EH (cell line): ENCODE measurements around the gene VSIG2.
A peak's percentile ranks its signal among the peaks of the same experiment; 100 is the strongest.
"Not testable (repeated sequence)": the region's sequence is repeated elsewhere in the genome, so short reads cannot be mapped to it uniquely, and the experiment has no call there.

ENCODE experiments used
- DNase-seq: peaks from one replicate; pipeline ENCODE4 v3.0.0-alpha.2; 2015; ENCODE audit warnings: low read depth

Gene VSIG2

GRCh38 chr11:124751741-124752470 lies at the start of gene VSIG2:
Gene VSIG2 (minus strand): TSS chr11:124752255. CDS start chr11:124752137, 118 bp downstream.
- DNase-seq, result no peak

GRCh38 chr11:124801014-124801413 lies 49.0 kb upstream of the VSIG2 start:
- DNase-seq, result peak; percentile 68

GRCh38 chr11:124800226-124800929 lies 48.3 kb upstream of the VSIG2 start, which contains the start of gene MSANTD2:
Gene MSANTD2 (minus strand): TSS chr11:124800406. CDS start chr11:124800380, 26 bp downstream.
- DNase-seq, result peak; percentile 76

- peak; percentile 39 for DNase-seq
These were observed 47.5 kb upstream of the VSIG2 start for GRCh38 chr11:124799348-124800225.

- peak; percentile 85 for DNase-seq
These were observed 46.9 kb upstream of the VSIG2 start for GRCh38 chr11:124798991-124799347.

GRCh38 chr11:124796312-124796711 lies 44.3 kb upstream of the VSIG2 start:
- no peak for DNase-seq

GRCh38 chr11:124793466-124794278 lies 41.6 kb upstream of the VSIG2 start:
- peak; percentile 62 for DNase-seq

- peak; percentile 23 for DNase-seq
These were observed 39.7 kb upstream of the VSIG2 start for GRCh38 chr11:124791626-124792341.

- peak; percentile 23 for DNase-seq
These were observed 36.5 kb upstream of the VSIG2 start for GRCh38 chr11:124788521-124788920.

- no peak for DNase-seq
These were observed 32.0 kb upstream of the VSIG2 start for GRCh38 chr11:124784051-124784450.

- DNase-seq, result no peak
These were observed 30.9 kb upstream of the VSIG2 start for GRCh38 chr11:124783002-124783401.

GRCh38 chr11:124779568-124779967 lies 27.5 kb upstream of the VSIG2 start:
- no peak for DNase-seq

GRCh38 chr11:124778281-124778680 lies 26.2 kb upstream of the VSIG2 start:
- DNase-seq, result no peak

- DNase-seq, result no peak
These were observed 25.0 kb upstream of the VSIG2 start for GRCh38 chr11:124776865-124777645.

GRCh38 chr11:124770959-124771358 lies 18.9 kb upstream of the VSIG2 start:
- not testable (repeated sequence) for DNase-seq

- DNase-seq, result peak; percentile 83
These were observed 18.0 kb upstream of the VSIG2 start for GRCh38 chr11:124769806-124770774.

- no peak for DNase-seq
These were observed 16.9 kb upstream of the VSIG2 start for GRCh38 chr11:124768914-124769313.

GRCh38 chr11:124766156-124766555 lies 14.1 kb upstream of the VSIG2 start:
- no peak for DNase-seq
